ENCODE data around the gene NEURL3. TPM values are rescaled to one million over a fixed set of nuclear protein-coding genes. Genes with fewer than 3 reads are reported as not detected.

The NEURL3 gene
- polyA plus RNA-seq, 4 donors = 0.15 to 9.0 (median 4.0) TPM

Other genes with a start within 250 kb of the NEURL3 start
- 10 to 100 TPM; 34.2 to 45.8 (median 43.7) TPM for gene TMEM127, start 239.4 kb downstream of the NEURL3 start, polyA plus RNA-seq (ENCODE audit: insufficient read length in 4 of 4)
- gene CIAO1, start 239.1 kb downstream of the NEURL3 start, polyA plus RNA-seq (ENCODE audit: insufficient read length in 4 of 4) = 10 to 100 TPM; 51.9 to 83.5 (median 61.1) TPM
- gene SNRNP200, start 199.8 kb downstream of the NEURL3 start, polyA plus RNA-seq (ENCODE audit: insufficient read length in 4 of 4) = 100 to 1,000 TPM; 130 to 193 (median 174) TPM
- 1 to 10 TPM; 3.8 to 5.1 (median 4.8) TPM for gene ITPRIPL1, start 180.0 kb downstream of the NEURL3 start, polyA plus RNA-seq (ENCODE audit: insufficient read length in 4 of 4)
- 10 to 100 TPM; 14.0 to 19.8 (median 18.8) TPM for gene NCAPH, start 169.6 kb downstream of the NEURL3 start, polyA plus RNA-seq (ENCODE audit: insufficient read length in 4 of 4)
- 1 to 10 TPM; 4.3 to 7.1 (median 5.6) TPM for gene ARID5A, start 31.4 kb upstream of the NEURL3 start, polyA plus RNA-seq (ENCODE audit: insufficient read length in 4 of 4)
- 10 to 100 TPM; 43.1 to 60.6 (median 56.2) TPM for gene KANSL3, start 133.0 kb upstream of the NEURL3 start, polyA plus RNA-seq (ENCODE audit: insufficient read length in 4 of 4)
- 1 to 10 TPM in 2 of 4 donors, under 1 TPM in 2; 0.44 to 1.8 (median 1.0) TPM for gene FER1L5, start 137.4 kb upstream of the NEURL3 start, polyA plus RNA-seq (ENCODE audit: insufficient read length in 4 of 4)
- gene LMAN2L, start 234.7 kb upstream of the NEURL3 start, polyA plus RNA-seq (ENCODE audit: insufficient read length in 4 of 4) = 10 to 100 TPM; 35.9 to 53.4 (median 49.7) TPM

Data from left renal pelvis (tissue), 4 donors.